Progenitor cell of endocrine pancreas (in vitro differentiated cells): ENCODE measurements around the gene ANKS1B. TPM values are rescaled to one million over a fixed set of nuclear protein-coding genes. Genes with fewer than 3 reads are reported as not detected.
A peak's percentile ranks its signal among the peaks of the same experiment; 100 is the strongest.
"Not testable (repeated sequence)": the region's sequence is repeated elsewhere in the genome, so short reads cannot be mapped to it uniquely, and the experiment has no call there.

Experiments
- DNase-seq: peaks from one replicate; pipeline ENCODE4 v3.0.0; 2021; ENCODE audit warnings: low spot score; ENCODE audit not compliant: unreplicated experiment
- H3K27ac Mint-ChIP-seq: 2 replicates; pipeline ENCODE4 v1.8.0; 2021; ENCODE audit warnings: mild to moderate bottlenecking, moderate library complexity, mixed read lengths
- H3K27me3 Mint-ChIP-seq: 2 replicates; pipeline ENCODE4 v1.8.0; 2021; ENCODE audit warnings: mixed read lengths
- H3K36me3 Mint-ChIP-seq: 2 replicates; pipeline ENCODE4 v1.8.0; 2022; ENCODE audit warnings: mixed read lengths; ENCODE audit not compliant: insufficient read depth
- H3K4me1 Mint-ChIP-seq: 2 replicates; pipeline ENCODE4 v1.8.0; 2021; ENCODE audit warnings: low read depth, mixed read lengths
- H3K4me3 Mint-ChIP-seq: 2 replicates; pipeline ENCODE4 v1.8.0; 2021; ENCODE audit warnings: low read depth, mild to moderate bottlenecking, moderate library complexity, mixed read lengths
- H3K9me3 Mint-ChIP-seq: 2 replicates; pipeline ENCODE4 v1.8.0; 2021; ENCODE audit warnings: low read depth, mixed read lengths
- total RNA-seq: library from RNA; stranded (reverse); gene quantifications from 2 replicates; pipeline ENCODE4 v1.2.1, GENCODE V29; 2021
- TF ChIP-seq, protein P1 (sequence below): fragments of 200-600 bp; sonication (generic); IDR thresholded peaks from one replicate; pipeline ENCODE4 v1.5.0; 2021; ENCODE audit warnings: antibody characterized with exemption, mild to moderate bottlenecking; ENCODE audit not compliant: unreplicated experiment

The ANKS1B gene
- total RNA-seq, 1 donor from 2014 or later = 10.1 TPM

DNA sequence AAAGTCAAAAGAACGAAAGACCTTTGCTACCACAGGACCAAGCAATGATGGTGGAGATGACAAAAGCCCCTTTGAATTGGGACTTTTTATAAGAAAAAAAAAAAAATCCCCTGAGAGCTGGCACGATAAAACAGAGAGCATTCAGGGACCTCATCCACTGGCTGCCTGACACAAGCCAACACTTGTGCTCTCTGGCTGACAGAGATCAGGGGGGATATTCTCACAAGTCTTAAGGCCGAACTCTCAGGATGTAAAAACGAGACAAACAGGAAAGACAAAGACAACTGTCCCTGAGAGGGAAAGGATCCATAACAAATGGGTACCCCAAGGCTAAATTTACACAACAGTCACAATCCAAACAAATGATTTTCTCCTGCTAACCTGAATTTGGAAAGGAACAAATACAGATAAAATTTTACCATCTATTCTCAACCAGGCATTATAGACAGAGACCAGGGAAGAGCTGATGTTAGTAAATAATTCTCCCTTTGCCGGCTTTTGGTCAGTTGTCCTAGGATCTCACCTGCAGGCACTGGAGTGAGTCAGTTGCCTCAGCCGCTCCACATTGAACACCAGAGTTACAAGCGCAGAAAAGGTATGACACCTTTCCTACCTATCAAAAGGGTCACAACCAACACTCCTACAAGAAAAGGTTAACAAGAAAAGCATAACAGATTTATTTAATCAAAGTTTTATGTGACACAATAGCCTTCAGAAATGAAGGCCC is 375.1 kb downstream of the ANKS1B start:
- no peaks in the 10 kb centered on the region for H3K9me3 Mint-ChIP-seq
- H3K27ac Mint-ChIP-seq = peak overlapping the region; percentile 15
- DNase-seq = no peak
- no peak overlapping the region for H3K4me3 Mint-ChIP-seq
- H3K36me3 Mint-ChIP-seq = no peaks in the 10 kb centered on the region
- TF ChIP-seq, protein P1, sequence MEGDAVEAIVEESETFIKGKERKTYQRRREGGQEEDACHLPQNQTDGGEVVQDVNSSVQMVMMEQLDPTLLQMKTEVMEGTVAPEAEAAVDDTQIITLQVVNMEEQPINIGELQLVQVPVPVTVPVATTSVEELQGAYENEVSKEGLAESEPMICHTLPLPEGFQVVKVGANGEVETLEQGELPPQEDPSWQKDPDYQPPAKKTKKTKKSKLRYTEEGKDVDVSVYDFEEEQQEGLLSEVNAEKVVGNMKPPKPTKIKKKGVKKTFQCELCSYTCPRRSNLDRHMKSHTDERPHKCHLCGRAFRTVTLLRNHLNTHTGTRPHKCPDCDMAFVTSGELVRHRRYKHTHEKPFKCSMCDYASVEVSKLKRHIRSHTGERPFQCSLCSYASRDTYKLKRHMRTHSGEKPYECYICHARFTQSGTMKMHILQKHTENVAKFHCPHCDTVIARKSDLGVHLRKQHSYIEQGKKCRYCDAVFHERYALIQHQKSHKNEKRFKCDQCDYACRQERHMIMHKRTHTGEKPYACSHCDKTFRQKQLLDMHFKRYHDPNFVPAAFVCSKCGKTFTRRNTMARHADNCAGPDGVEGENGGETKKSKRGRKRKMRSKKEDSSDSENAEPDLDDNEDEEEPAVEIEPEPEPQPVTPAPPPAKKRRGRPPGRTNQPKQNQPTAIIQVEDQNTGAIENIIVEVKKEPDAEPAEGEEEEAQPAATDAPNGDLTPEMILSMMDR = no peak
- H3K4me1 Mint-ChIP-seq = no peaks in the 10 kb centered on the region
- no peaks in the 10 kb centered on the region for H3K27me3 Mint-ChIP-seq

DNA sequence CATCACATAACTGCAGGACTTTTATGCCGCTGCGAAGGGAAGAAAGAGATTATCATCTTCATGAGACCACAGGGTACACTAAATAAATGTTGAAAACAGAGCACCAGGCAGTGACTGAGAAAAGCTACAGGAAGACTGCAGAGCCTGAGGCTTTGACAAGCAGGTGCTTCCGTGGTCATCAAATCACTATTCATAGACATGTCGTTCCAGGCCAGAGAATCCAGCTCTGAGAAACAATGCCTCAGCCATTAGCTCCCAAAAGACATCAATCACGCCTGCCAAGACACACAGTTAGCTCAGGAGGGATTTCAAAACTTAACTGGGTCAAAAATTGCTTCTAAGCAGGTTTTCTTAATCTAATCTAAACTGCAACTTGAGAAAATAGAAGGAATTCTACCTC is 384.3 kb downstream of the ANKS1B start:
- Mint-ChIP-seq H3K4me3 (no peak overlapping the region), H3K36me3 (no peaks in the 10 kb centered on the region), H3K27me3 (no peaks in the 10 kb centered on the region), H3K9me3 (no peaks in the 10 kb centered on the region), H3K27ac (no peak overlapping the region), H3K4me1 (peaks cover 1% of the 10 kb centered on the region)
- TF ChIP-seq, protein P1 = no peak
- no peak for DNase-seq

DNA sequence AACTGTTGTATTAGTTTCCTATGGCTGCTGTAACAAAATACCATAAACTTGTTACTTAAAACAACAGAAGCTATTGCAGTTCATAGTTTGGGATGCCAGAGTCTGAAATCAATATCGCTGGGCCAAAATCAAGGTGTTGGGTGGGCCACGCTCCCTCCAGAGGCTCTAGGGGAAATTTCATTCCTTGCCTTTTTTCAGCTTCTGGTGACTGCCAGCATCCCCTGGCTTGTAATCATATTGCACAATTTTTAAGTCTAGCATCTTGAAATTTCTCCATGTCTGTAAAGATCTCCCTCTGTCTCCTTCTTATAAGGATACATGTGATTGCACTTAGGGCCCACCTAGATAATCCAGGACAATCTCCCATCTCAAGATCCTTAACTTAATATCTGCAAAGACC is 386.0 kb downstream of the ANKS1B start:
- Mint-ChIP-seq H3K4me1 (peaks cover 1% of the 10 kb centered on the region), H3K4me3 (no peak overlapping the region), H3K27me3 (no peaks in the 10 kb centered on the region), H3K27ac (no peak overlapping the region), H3K9me3 (no peaks in the 10 kb centered on the region), H3K36me3 (no peaks in the 10 kb centered on the region)
- TF ChIP-seq, protein P1 = no peak
- no peak for DNase-seq

DNA sequence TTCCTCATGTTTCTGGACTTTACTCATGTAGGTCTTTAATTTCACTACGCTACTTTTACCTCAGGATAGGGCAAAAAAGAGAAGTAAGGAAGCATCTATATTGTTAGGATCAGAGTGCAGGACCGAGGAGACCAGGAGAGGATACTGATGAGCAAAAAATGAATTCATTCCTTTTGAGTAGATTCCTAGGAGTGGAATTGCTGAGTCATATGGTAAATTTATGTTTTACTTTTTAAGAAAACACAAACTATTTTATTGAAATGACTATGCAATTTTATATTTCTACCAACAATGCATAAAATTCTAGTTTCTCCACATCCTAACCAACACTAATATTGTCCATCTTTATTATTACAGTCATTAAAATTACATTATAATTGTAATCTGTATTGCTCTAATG is 388.0 kb downstream of the ANKS1B start:
- H3K27ac Mint-ChIP-seq = no peak overlapping the region
- no peaks in the 10 kb centered on the region for H3K27me3 Mint-ChIP-seq
- peaks cover 1% of the 10 kb centered on the region for H3K4me1 Mint-ChIP-seq
- no peak for DNase-seq
- H3K4me3 Mint-ChIP-seq = no peak overlapping the region
- no peaks in the 10 kb centered on the region for H3K36me3 Mint-ChIP-seq
- TF ChIP-seq, protein P1 = no peak
- H3K9me3 Mint-ChIP-seq = no peaks in the 10 kb centered on the region

DNA sequence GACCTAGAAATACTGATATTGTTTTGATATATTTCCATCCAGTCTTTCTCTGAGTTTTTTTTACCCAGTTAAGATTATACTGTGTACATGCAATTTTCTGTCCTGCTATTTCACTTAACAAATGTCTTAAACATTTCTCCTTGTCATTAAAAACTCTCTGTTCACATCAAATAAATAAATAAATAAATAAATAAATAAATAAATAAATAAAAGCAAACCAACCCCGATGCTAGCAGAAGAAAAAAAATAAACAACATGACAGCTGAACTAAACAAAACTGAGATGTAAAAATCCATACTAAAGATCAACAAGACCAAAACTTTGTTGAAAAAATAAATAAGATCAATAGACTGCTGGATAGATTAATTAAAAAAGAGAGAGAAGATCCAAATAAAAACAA is 407.6 kb downstream of the ANKS1B start:
- not testable (repeated sequence) for H3K4me3 Mint-ChIP-seq, H3K36me3 Mint-ChIP-seq, H3K4me1 Mint-ChIP-seq, H3K27me3 Mint-ChIP-seq, DNase-seq, H3K27ac Mint-ChIP-seq
- peaks cover 28% of the 10 kb centered on the region for H3K9me3 Mint-ChIP-seq

DNA sequence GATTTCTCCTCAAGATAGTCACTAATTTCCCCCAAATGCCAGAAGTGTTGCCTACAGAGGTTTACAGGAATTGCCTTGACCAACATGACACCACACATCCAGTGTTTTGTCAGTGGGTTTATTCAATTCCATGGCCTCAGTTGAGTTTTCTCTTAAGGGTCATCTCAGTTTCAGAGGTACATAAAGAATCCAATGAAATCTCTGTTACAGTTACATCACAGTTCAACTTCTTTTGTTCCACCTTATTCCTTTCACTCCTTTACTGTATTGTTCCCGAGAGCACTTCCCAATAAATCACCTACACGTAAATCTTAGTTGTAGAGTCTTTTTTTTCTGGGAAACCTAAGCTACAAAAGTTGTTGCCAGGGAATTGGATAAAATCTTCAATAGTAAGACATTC is 410.8 kb downstream of the ANKS1B start:
- H3K4me3 Mint-ChIP-seq = no peak overlapping the region
- H3K36me3 Mint-ChIP-seq = no peaks in the 10 kb centered on the region
- no peaks in the 10 kb centered on the region for H3K27me3 Mint-ChIP-seq
- peaks cover 5% of the 10 kb centered on the region for H3K4me1 Mint-ChIP-seq
- TF ChIP-seq, protein P1 = no peak
- no peak overlapping the region for H3K27ac Mint-ChIP-seq
- H3K9me3 Mint-ChIP-seq = peaks cover 22% of the 10 kb centered on the region
- no peak for DNase-seq
